Type B pancreatic cell (in vitro differentiated cells): Measurements from ENCODE around the gene BNC2. TPM values are rescaled to one million over a fixed set of nuclear protein-coding genes. Genes with fewer than 3 reads are reported as not detected.

Experiments
- DNase-seq: peaks from one replicate; pipeline ENCODE4 v3.0.0; 2021; ENCODE audit warnings: mixed read lengths; ENCODE audit not compliant: unreplicated experiment; ENCODE audit errors: extremely low spot score
- H3K27ac Mint-ChIP-seq: 2 replicates; pipeline ENCODE4 v1.8.0; 2021; ENCODE audit warnings: mild to moderate bottlenecking, mixed read lengths
- H3K27me3 Mint-ChIP-seq: 2 replicates; pipeline ENCODE4 v1.8.0; 2021; ENCODE audit warnings: mixed read lengths
- H3K36me3 Mint-ChIP-seq: 2 replicates; pipeline ENCODE4 v1.8.0; 2021; ENCODE audit warnings: mixed read lengths
- H3K4me1 Mint-ChIP-seq: one replicate; pipeline ENCODE4 v1.8.0; 2021; ENCODE audit warnings: mixed read lengths; ENCODE audit not compliant: unreplicated experiment
- H3K4me3 Mint-ChIP-seq: 2 replicates; pipeline ENCODE4 v1.8.0; 2021; ENCODE audit warnings: mild to moderate bottlenecking, mixed read lengths
- H3K9me3 Mint-ChIP-seq: 2 replicates; pipeline ENCODE4 v1.8.0; 2021; ENCODE audit warnings: mixed read lengths
- total RNA-seq: library from RNA; stranded (reverse); gene quantifications from 2 replicates; pipeline ENCODE4 v1.2.1, GENCODE V29; 2021; ENCODE audit warnings: low replicate concordance
- TF ChIP-seq, protein P1 (sequence below): fragments of 200-600 bp; sonication (generic); conservative IDR thresholded peaks from 2 replicates; pipeline ENCODE4 v1.5.0; 2021; ENCODE audit warnings: antibody characterized with exemption, mild to moderate bottlenecking

BNC2 gene
- total RNA-seq, 1 donor from 2014 or later: 80.9 TPM

DNA sequence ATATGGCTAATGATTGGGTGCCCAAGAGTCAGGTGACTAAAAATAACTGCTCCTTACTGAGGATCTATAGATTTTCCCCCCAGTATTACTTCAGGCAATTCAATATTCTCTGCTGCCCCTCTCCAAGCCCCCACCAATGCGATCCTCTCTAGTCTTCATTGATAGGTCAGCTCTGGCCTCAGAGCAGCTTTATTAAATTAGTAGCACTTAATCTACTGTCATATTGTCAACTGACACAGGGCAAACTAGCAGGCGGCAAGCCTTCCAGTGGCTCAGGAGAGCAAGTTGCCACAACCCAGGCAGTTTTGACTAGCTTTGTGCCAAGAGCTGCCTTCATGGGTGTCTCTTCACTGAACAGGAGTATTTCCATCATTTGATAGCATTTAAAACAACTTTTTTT lies 462.9 kb downstream of the BNC2 start:
- H3K9me3 Mint-ChIP-seq: peaks cover 9% of the 10 kb centered on the region
- H3K27me3 Mint-ChIP-seq: no peaks in the 10 kb centered on the region
- TF ChIP-seq, protein P1, sequence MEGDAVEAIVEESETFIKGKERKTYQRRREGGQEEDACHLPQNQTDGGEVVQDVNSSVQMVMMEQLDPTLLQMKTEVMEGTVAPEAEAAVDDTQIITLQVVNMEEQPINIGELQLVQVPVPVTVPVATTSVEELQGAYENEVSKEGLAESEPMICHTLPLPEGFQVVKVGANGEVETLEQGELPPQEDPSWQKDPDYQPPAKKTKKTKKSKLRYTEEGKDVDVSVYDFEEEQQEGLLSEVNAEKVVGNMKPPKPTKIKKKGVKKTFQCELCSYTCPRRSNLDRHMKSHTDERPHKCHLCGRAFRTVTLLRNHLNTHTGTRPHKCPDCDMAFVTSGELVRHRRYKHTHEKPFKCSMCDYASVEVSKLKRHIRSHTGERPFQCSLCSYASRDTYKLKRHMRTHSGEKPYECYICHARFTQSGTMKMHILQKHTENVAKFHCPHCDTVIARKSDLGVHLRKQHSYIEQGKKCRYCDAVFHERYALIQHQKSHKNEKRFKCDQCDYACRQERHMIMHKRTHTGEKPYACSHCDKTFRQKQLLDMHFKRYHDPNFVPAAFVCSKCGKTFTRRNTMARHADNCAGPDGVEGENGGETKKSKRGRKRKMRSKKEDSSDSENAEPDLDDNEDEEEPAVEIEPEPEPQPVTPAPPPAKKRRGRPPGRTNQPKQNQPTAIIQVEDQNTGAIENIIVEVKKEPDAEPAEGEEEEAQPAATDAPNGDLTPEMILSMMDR: no peak
- no peak overlapping the region for H3K4me3 Mint-ChIP-seq
- no peak for DNase-seq
- H3K36me3 Mint-ChIP-seq: peaks cover 5% of the 10 kb centered on the region
- H3K27ac Mint-ChIP-seq: no peak overlapping the region
- H3K4me1 Mint-ChIP-seq: peaks cover 37% of the 10 kb centered on the region

DNA sequence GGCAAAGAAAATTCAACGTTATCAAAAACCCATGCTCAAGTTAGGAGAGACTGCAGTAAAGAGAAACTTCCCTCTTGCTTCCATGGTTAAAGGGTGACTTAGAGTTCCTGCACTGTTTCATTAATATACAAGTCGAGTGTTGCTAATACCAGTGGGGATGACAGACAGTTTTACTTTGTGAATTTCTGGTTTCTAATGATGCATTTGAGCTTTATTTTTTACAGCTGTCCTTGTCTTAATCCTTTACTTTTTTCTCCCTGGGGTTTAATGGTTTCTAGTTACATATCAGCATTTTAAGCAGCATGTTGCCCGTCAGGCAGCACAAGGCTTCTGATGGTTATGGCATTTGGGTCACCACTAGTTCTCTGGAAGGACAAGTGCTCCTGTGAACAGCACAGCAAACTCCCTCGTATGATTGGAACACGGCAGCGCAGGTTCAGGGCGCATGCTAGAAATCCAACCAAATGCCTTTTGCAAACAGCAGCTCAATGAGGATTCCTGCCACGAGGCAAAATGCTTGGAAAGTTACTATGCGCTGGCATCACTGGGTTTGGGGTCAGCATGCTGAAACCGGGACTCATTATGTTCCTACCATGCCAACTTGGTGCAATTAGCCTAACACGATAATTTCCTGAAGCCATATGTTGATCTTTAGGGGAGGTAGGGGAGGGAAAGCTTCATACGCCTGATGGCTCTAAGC lies 463.8 kb downstream of the BNC2 start:
- TF ChIP-seq, protein P1: no peak
- no peaks in the 10 kb centered on the region for H3K27me3 Mint-ChIP-seq
- H3K4me1 Mint-ChIP-seq: peaks cover 33% of the 10 kb centered on the region
- no peak for DNase-seq
- H3K9me3 Mint-ChIP-seq: peaks cover 10% of the 10 kb centered on the region
- H3K36me3 Mint-ChIP-seq: peaks cover 5% of the 10 kb centered on the region
- H3K4me3 Mint-ChIP-seq: no peak overlapping the region
- no peak overlapping the region for H3K27ac Mint-ChIP-seq

DNA sequence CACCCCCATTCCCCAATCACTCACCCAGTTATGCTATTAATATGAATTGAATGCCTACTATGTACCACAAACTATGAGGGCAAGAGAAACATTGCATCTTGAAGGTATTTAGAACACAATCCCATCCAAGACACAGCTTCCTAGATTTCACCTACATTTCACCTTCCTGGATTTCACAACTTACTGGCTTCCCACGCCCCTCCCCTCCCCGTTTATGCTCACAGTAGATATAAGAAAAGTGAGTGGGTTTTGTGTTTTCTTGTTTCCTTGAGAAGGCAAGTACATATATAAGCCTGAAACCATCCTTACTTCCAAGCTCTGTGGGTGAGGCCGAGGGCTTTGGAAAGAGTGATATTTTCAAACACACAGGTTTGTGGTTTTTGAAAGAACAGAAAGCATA lies 465.0 kb downstream of the BNC2 start:
- peaks cover 27% of the 10 kb centered on the region for H3K4me1 Mint-ChIP-seq
- no peak overlapping the region for H3K27ac Mint-ChIP-seq
- no peak for DNase-seq
- H3K27me3 Mint-ChIP-seq: no peaks in the 10 kb centered on the region
- H3K4me3 Mint-ChIP-seq: no peak overlapping the region
- TF ChIP-seq, protein P1: no peak
- H3K9me3 Mint-ChIP-seq: peaks cover 10% of the 10 kb centered on the region
- peaks cover 5% of the 10 kb centered on the region for H3K36me3 Mint-ChIP-seq

DNA sequence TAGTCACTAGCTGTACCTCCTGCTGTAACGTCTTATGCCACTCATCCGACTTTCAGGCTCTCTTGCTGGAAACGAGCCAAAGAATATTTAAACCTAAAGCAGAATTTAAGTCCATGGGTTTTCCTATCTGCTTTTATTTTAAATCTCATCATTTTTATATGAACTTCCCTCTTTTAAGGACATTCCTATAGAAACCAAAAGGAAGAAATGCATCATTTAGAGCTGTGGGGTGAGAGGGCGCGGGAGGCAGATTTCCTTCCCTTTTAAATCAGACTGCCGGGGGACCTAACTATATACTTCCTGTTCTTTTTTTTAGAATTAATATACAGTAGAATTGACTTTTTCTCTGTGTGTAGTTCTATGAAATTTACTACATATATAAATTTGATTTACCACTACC lies 468.8 kb downstream of the BNC2 start:
- Mint-ChIP-seq H3K4me1 (peaks cover 27% of the 10 kb centered on the region), H3K27ac (no peak overlapping the region), H3K9me3 (peaks cover 10% of the 10 kb centered on the region), H3K4me3 (no peak overlapping the region), H3K27me3 (no peaks in the 10 kb centered on the region), H3K36me3 (peaks cover 5% of the 10 kb centered on the region)
- TF ChIP-seq, protein P1: no peak
- no peak for DNase-seq

DNA sequence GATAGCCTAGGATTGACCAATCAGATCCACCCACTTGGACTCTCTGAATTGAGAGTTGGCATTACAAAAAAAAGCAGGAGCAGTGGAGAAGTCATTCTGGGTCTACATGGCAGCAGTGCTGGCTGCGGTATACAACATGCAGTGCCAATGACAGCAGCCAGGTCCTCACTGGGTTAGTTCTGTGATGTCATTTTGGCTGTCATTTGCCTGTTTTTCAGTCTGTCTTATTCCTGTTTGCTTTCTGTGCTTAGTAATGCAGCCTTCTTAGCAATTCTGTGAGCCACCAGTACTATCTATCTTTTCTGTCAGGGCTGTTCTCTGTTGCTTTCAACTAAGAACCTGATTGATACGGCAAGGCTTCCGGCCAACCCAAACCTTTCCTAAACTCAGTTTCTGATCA lies 471.8 kb downstream of the BNC2 start:
- no peaks in the 10 kb centered on the region for H3K27me3 Mint-ChIP-seq
- no peak for DNase-seq
- peaks cover 17% of the 10 kb centered on the region for H3K9me3 Mint-ChIP-seq
- H3K36me3 Mint-ChIP-seq: peaks cover under 1% of the 10 kb centered on the region
- peak overlapping the region; percentile 11 for H3K27ac Mint-ChIP-seq
- TF ChIP-seq, protein P1: no peak
- peaks cover 12% of the 10 kb centered on the region for H3K4me1 Mint-ChIP-seq
- no peak overlapping the region for H3K4me3 Mint-ChIP-seq
